HG03045 (cell line): ENCODE results near the gene TMEM115.

Source experiments
- ATAC-seq: cut with Tn5 transposase; IDR thresholded peaks from one replicate; pipeline ENCODE4 v1.9.1; 2021; ENCODE audit warnings: mild to moderate bottlenecking, moderate library complexity; ENCODE audit not compliant: unreplicated experiment

Gene TMEM115

DNA sequence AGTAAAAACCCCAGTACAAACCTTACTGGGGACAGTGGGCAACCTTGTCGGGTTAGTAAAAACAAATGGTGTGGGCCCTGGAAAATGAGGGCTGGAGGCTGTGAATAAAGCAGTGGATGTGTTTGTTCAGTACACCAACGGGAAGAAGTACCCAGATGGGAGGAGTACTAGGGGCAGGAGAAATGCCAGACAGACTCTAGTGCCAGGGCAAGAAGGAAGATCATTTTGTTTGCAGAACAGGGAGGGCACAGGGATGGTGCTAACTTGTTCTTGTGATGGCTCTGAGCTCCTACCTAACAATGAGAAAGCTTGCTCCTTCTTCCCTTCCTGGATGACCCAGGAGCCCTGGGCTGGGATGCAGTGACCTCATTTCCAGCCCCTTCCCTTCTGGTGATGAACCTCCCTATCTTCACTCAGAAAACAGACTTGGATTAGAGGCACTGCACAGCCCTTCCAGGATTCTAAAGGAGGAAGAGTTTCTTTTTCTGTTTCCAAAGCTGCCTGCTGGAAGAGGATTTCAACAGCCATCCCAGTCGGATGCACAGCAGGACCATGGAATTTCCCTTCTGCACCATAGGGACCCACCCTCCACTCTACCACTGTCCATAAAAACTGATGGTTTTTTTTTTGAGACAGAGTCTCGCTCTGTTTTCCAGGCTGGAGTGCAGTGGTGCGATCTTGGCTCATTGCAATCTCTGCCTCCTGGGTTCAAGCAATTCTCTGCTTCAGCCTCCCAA lies 24.8 kb downstream of the TMEM115 start:
- ATAC-seq = no peak

- ATAC-seq = no peak
Measured at GRCh38 chr3:50333744-50334328, 25.5 kb downstream of the TMEM115 start.

- ATAC-seq = no peak
Measured at GRCh38 chr3:50331364-50331907, 27.9 kb downstream of the TMEM115 start.

DNA sequence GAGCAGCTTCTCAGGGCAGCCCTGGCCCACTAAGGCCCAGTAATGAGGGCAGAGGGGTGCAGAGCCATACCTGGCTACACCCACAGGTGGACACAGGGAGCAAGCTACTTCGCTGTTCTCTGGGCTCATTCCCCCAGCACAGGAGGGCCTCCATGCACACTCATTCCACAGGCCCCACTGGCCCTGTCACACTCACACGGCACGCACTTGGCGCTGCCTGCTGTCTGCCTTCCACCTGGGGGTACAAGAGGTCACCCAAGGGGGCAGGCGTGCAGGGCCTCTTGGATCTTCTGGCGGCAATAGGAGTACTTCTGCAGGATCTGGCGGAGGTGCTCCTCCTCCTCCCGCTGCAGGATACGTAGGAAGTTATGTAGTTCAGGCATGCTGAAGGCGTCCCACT lies 29.0 kb downstream of the TMEM115 start:
- no peak for ATAC-seq

DNA sequence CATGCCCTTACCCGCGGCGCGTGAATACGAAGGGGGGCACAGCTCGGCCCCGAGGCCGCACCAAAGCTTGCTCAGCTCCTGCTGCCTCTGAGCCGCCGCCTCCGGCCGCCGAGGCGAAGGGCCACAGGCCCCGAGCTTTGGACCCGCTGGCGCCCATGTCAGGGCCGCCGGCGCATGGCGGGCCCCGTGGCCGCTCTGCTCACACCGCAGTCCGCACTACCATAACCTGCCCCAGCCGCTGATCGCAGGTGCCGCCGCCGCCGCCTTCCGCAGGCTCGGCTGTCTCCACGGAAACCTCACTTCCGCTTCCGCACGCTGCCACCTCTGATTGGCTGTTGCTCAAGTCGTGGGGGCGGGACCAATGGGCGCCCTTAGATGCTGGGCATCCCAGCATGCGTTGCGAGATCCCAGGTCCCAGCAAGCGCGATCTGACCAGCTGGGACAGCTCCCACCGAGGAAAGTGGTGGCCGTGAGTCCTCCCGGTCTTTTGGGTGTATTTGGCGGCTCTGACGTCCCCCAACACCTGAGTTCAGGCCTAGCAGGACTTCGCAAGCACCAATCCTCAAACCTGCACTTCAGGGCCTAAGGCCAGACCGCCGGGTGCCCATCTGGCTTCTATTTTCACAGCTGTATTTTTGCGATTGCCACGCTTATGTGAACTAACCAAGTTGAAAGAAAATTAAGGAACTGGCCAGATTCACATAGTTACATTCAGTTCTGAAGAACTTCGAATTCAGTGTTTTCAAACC lies 31.2 kb downstream of the TMEM115 start, which contains the start of gene TUSC2:
Gene TUSC2 (minus strand): TSS at position 281 of the 749 bp plus-strand sequence. CDS start 124 bp downstream, at position 157.
- ATAC-seq = peak; percentile 86

GRCh38 chr3:50327129-50327528 lies 32.2 kb downstream of the TMEM115 start:
- ATAC-seq = no peak

DNA sequence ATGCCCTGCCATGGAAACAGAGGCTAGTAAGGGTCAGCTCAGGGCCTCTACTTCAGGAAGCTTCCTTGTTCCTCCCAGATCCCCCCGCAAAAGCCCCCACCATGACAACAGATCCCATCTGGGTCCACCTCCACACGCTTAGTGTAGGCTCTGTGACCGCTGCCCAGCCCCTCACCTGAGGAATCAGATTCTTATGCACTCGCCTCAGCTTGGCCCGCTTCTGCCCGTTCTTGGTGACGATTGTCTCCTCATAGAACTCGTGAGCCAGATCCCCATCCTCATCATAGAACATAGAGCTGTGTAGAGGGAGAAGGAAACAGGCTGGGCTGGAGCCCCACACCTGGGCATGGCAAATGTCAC lies 33.2 kb downstream of the TMEM115 start:
- ATAC-seq = no peak

- ATAC-seq = no peak
Measured at GRCh38 chr3:50325497-50326181, 33.7 kb downstream of the TMEM115 start.

DNA sequence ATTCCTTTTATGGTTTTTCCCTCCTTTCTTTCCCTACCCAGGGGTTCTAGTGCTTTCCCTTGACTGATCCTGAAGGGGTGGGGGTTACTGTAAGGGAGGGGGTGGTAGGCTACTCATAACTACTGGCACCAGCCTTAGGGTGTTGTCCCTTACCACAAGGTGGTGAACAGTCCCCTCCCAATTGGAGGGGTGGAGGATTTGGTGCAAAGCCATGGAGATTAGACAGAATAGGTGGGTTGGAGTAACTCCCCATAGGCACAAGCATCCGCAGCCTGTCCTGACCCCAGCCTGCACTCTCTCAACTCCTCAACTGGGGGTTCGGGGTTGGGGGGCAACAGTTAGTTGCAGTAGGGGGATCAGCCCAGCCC lies 34.2 kb downstream of the TMEM115 start:
- ATAC-seq = no peak

GRCh38 chr3:50324351-50325112 lies 34.8 kb downstream of the TMEM115 start:
- ATAC-seq = no peak

DNA sequence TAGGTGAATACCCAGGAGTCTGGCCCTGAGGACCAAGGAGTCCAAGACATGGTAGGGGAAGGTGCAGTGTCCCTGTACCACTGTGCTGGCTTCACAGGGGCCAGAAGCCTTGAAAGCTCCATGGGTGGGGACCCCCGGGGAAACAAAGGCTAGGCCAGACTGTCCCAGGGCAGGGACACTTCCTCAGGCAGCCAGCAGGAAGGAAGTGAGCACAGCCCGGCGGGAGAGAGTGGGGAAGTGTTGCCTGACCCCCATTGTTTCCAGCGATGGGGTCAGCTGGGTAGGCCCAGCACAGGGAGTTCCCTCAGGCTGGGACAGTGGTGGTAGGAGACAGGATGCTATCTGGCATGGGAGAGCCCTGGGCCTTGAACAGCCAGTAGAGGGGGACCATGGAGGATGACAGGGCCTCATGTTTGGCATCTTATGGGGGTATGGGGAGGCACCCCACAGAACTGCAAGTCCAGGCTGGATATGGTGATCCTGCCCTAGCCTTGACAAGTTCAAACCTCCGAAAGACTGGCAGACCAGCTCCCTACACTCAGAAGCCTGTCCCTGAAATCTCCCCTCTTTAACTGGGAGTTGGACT lies 35.6 kb downstream of the TMEM115 start:
- no peak for ATAC-seq

GRCh38 chr3:50323092-50323600 lies 36.2 kb downstream of the TMEM115 start:
- ATAC-seq = no peak

DNA sequence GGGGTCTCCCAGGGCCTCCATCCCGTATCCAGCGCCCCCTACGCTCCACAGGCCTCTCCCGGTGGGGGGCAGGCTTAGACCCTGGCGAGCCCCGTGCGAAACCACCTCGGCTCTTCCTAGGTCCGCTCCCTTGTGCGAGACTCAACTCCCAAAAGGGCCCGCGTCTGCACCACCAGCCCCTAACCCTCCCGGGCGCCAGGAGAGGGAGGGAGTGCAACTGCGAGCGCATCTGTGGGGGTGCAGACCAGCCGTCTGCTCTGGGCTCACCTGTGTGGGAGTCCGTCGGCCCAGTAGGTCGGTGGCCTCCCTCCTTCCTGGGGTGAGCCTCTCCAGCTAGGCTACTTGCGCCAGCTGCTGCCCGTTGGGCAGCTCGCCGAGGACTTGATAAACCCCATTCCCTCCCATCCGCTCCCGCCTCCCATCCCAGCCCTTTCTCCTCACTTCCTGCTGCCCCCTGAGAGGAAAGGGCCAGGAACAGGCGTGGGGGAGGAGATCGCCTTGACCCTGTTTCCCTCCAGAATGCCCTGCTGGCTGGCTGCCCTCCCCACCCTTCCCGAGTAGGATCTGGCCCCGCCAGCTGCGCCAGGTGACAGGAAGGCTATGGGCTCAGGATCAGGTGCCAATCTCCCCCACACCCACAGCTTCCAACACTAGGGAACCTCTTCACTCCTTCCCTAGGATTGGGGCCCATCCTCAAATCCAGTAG lies 36.8 kb downstream of the TMEM115 start, which contains the start of gene HYAL2:
Gene HYAL2 (minus strand): TSS at position 360 of the 706 bp plus-strand sequence. CDS start 2,256 bp downstream, outside the sequence.
- ATAC-seq = no peak

GRCh38 chr3:50322115-50322385 lies 37.3 kb downstream of the TMEM115 start:
- no peak for ATAC-seq

- peak; percentile 75 for ATAC-seq
Measured at GRCh38 chr3:50321336-50322114, 37.8 kb downstream of the TMEM115 start.

DNA sequence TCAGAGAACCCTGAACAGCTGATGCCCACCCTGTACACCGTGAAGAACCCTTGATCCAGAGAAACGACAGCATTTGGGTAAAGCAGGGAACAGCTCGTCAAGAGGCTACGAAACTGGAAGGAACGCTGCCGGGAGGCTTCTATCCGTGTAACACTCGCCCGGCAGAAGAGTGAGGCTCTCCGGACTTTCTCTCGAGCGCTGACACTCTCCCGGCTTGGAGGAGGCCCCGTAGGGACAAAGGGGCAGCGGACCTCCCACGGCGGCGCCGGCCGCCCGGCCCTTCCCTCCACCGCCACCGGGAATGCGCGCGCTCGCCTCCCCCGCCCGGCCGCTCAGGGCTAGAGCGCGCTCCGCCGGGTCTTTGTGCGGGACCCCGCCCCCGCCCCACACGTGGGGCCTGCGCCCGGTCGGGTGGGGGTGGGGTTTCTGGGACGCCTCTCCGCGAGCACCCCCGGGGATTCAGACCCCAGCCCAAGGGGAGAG lies 38.4 kb downstream of the TMEM115 start:
- ATAC-seq = peak; percentile 50

GRCh38 chr3:50319894-50320625 lies 39.3 kb downstream of the TMEM115 start:
- no peak for ATAC-seq
